Kidney epithelial cell (primary cell): ENCODE data around the gene KRTAP19-1. TPM values are rescaled to one million over a fixed set of nuclear protein-coding genes. Genes with fewer than 3 reads are reported as not detected.
"Not testable (repeated sequence)": the region's sequence is repeated elsewhere in the genome, so short reads cannot be mapped to it uniquely, and the experiment has no call there.

Experiments used
- DNase-seq: peaks from one replicate; pipeline ENCODE4 v3.0.0-alpha.2; 2010; ENCODE audit warnings: low read depth
- H3K27me3 ChIP-seq: 2 replicates; pipeline ENCODE4 v1.6.0; 2011; ENCODE audit warnings: low read length; ENCODE audit not compliant: control insufficient read depth, insufficient read depth
- H3K36me3 ChIP-seq: 2 replicates; pipeline ENCODE4 v1.5.1; 2011; ENCODE audit warnings: low read length; ENCODE audit not compliant: control insufficient read depth, insufficient read depth
- H3K4me3 ChIP-seq: 2 replicates; pipeline ENCODE4 v1.5.1; 2011; ENCODE audit warnings: low read depth, mild to moderate bottlenecking, control low read depth, low read length
- total RNA-seq: library from RNA; depleted of rRNA; stranded (reverse); fragments of >200 nt; gene quantifications from 2 replicates; pipeline ENCODE4 v1.2.3, GENCODE V29; 2015
- TF ChIP-seq, protein P1 (sequence below): IDR thresholded peaks from 2 replicates; pipeline ENCODE4 v1.5.1; 2011; ENCODE audit warnings: mild to moderate bottlenecking, moderate library complexity, low read length, control low read depth, inconsistent platforms; ENCODE audit not compliant: insufficient read depth, poor library complexity, severe bottlenecking

KRTAP19-1 gene
- total RNA-seq = not detected in 2 replicates

DNA sequence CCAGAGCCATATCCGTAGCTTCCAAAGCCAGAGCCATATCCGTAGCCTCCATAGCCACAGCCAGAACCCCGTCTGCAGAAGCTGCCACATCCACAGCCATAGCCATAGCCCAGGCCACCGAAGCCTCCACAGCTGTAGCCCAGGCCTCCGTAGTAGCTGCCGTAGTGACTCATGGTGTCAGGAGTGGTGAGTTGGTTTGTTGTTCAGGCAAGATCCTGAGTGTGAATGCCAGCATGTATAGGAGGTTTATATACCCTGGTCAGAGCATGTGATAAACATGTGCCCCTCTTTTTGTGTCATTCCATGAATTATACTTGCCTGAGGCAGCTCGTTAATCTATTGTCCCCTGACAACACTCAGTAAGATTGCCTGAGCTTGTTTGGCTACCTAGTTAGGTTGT, at the start of gene KRTAP19-1:
Gene KRTAP19-1 (minus strand): TSS at position 223 of the 400 bp plus-strand sequence. CDS start 50 bp downstream, at position 173.
- Histone ChIP-seq H3K4me3 (no peak within 1 kb of the TSS), H3K36me3 (no peaks in the 10 kb centered on the region), H3K27me3 (no peaks in the 10 kb centered on the region)
- TF ChIP-seq, protein P1, sequence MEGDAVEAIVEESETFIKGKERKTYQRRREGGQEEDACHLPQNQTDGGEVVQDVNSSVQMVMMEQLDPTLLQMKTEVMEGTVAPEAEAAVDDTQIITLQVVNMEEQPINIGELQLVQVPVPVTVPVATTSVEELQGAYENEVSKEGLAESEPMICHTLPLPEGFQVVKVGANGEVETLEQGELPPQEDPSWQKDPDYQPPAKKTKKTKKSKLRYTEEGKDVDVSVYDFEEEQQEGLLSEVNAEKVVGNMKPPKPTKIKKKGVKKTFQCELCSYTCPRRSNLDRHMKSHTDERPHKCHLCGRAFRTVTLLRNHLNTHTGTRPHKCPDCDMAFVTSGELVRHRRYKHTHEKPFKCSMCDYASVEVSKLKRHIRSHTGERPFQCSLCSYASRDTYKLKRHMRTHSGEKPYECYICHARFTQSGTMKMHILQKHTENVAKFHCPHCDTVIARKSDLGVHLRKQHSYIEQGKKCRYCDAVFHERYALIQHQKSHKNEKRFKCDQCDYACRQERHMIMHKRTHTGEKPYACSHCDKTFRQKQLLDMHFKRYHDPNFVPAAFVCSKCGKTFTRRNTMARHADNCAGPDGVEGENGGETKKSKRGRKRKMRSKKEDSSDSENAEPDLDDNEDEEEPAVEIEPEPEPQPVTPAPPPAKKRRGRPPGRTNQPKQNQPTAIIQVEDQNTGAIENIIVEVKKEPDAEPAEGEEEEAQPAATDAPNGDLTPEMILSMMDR = no peak
- DNase-seq = no peak

DNA sequence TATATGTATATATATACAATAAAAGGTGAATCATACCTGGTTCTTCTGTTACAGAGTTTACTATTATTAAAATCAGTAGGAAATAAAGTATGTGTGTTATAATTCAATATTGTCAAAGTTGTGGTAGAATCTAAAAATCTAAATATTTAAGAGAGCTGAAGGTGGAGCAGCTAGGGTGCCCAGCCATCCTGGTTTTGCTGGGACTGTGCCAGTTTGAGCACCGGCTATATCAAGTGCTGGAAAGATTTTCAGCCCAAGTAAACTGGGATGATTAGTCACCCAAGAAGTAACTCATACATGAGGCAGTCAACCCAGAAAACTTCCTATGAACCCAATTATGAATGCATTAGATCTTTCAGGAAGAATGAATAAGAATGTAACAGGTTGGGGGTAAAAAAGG, 38.7 kb upstream of the KRTAP19-1 start:
- no peaks in the 10 kb centered on the region for H3K27me3 ChIP-seq
- TF ChIP-seq, protein P1 = no peak
- no peaks in the 10 kb centered on the region for H3K36me3 ChIP-seq
- H3K4me3 ChIP-seq = no peak overlapping the region
- DNase-seq = no peak

DNA sequence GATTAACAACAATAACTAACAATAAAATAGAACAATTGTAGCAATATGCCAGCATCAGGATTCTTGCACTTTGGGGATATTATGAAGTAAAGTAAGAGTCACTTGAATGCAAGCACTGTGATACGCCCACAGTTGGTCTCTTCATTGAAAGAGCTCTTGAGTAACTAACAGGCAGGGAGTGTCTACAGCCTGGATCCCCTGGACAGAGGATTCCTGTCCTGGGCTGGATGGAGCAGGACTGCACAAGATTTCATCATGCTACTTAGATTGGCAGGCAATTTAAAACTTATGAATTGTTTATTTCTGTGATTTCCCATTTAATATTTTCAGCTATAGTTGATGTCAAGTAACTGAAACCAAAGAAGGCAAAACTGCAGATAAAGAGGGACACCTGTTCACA, 35.5 kb upstream of the KRTAP19-1 start:
- Histone ChIP-seq H3K4me3 (no peak overlapping the region), H3K27me3 (no peaks in the 10 kb centered on the region), H3K36me3 (no peaks in the 10 kb centered on the region)
- TF ChIP-seq, protein P1 = no peak
- no peak for DNase-seq

DNA sequence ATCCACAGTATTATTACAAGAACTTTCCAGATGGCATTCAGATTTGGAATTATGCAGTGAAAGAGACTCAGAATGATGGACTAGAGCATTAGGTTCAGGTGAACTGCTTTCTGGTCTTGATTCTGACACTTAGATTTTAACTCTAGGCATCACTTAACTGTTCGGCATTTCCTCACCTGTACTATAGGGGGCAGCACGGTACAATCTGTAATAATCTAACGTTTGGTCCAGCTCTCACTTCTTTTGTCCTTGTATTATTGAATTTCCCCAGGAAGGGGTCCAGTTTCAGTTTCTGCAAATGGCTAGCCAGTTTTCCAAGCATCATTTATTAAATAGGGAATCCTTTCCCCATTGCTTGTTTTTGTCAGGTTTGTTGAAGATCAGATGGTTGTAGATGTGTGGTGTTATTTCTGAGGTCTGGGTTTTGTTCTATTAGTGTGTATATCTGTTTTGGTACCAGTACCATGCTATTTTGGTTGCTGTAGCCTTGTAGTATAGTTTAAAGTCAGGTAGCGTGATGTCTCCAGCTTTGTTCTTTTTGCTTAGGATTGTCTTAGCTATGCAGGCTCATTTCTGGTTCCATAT, 25.5 kb upstream of the KRTAP19-1 start:
- H3K27me3 ChIP-seq, H3K36me3 ChIP-seq, DNase-seq, H3K4me3 ChIP-seq: not testable (repeated sequence)
- TF ChIP-seq, protein P1 = peak; percentile 37

DNA sequence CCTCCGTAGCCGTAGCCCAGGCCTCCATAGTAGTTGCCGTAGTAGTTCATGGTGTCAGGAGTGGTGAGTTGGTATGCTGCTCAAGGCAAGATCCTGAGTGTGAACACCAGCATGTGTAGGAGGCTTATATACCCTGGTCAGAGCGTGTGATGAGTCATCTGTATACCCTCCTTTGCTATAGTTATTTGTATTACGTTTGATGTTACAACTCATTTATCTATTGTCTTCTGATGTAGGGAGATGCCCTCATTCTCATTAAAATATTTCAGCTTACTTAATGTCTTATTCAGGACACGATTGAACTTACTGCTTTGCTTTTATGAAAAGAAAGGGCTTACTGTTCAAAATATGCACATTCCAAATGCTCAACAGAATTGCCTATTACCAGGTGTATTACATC, 21.9 kb upstream of the KRTAP19-1 start, which contains the start of gene KRTAP19-5:
Gene KRTAP19-5 (minus strand): TSS at position 101 of the 400 bp plus-strand sequence. CDS start 51 bp downstream, at position 50.
- DNase-seq = no peak
- TF ChIP-seq, protein P1 = no peak
- H3K36me3 ChIP-seq = no peaks in the 10 kb centered on the region

DNA sequence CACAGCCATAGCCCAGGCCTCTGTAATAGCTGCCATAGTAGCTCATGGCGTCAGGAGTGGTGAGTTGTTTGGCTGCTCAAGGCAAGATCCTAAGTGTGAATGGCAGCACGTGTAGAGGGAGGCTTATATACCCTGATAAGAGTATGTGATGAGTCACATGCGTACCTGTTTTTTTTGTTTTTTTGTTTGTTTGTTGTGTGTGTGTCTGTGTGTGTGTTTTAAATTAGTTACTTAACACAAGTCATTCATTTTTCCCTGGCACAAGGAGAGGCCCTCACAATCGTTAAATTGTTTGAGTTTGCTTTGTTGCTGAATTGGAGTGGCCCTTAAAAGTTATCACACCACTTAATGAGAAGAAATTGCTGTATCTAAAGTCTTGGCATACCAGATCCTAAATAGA, 16.9 kb upstream of the KRTAP19-1 start, which contains the start of gene KRTAP19-4:
Gene KRTAP19-4 (minus strand): TSS at position 101 of the 400 bp plus-strand sequence. CDS start 55 bp downstream, at position 46.
- Histone ChIP-seq H3K4me3 (no peak within 1 kb of the TSS), H3K36me3 (no peaks in the 10 kb centered on the region), H3K27me3 (no peaks in the 10 kb centered on the region)
- TF ChIP-seq, protein P1 = no peak
- no peak for DNase-seq

More for the DNA sequence above, 21.9 kb upstream of the KRTAP19-1 start, which contains the start of gene KRTAP19-5:
- no peaks in the 10 kb centered on the region for H3K27me3 ChIP-seq
- no peak within 1 kb of the TSS for H3K4me3 ChIP-seq
